Stomach (tissue), 9 donors: Measurements from ENCODE around the gene AIF1L. TPM values are rescaled to one million over a fixed set of nuclear protein-coding genes. Genes with fewer than 3 reads are reported as not detected.

ENCODE experiments used
- DNase-seq, 2 donors: peaks; one replicate each; pipeline versions ENCODE4 v3.0.0 to v3.0.0-alpha.2; 2013 to 2019
- H3K27ac ChIP-seq, 5 donors: fragments of 200-600 bp in 4 of 5; sonication (generic) in 4 of 5; one replicate each; pipeline ENCODE4 v1.5.1; 2013 to 2019; ENCODE audit warnings: mild to moderate bottlenecking in 1 of 5, moderate library complexity in 1 of 5
- H3K27me3 ChIP-seq, 3 donors: fragments of 200-600 bp; sonication (generic); one replicate each; pipeline ENCODE4 v1.5.1; 2017 to 2019; ENCODE audit warnings: mixed run types in 1 of 3
- H3K36me3 ChIP-seq, 4 donors: fragments of 200-600 bp; sonication (generic); 1 replicate in 3 of 4; 2 replicates in 1 of 4; pipeline ENCODE4 v1.5.1; 2016 to 2019
- H3K4me1 ChIP-seq, 4 donors: fragments of 200-600 bp; sonication (generic); one replicate each; pipeline ENCODE4 v1.5.1; 2016 to 2019
- H3K4me3 ChIP-seq, 4 donors: fragments of 200-600 bp; sonication (generic) in 3 of 4; one replicate each; pipeline ENCODE4 v1.5.1; 2016 to 2019; ENCODE audit warnings: mild to moderate bottlenecking in 1 of 4
- H3K9me3 ChIP-seq, 4 donors: fragments of 200-600 bp; sonication (generic); one replicate each; pipeline ENCODE4 v1.5.1; 2016 to 2019
- CTCF ChIP-seq, 7 experiments: fragments of 450-650 bp in 4 of 7; fragments of 200-600 bp in 3 of 7; sonication (generic) in 3 of 7; IDR thresholded peaks; one replicate each; pipeline ENCODE4 v1.5.1; 2016 to 2019; ENCODE audit warnings: antibody characterized with exemption in 7 of 7, control low read depth in 2 of 7, mild to moderate bottlenecking in 1 of 7
- EP300 ChIP-seq: sonication (generic); formaldehyde crosslinking; IDR thresholded peaks from one replicate; pipeline ENCODE4 v1.6.1; 2017; ENCODE audit warnings: antibody characterized with exemption
- POLR2A ChIP-seq, 4 donors: fragments of 450-650 bp; IDR thresholded peaks; one replicate each; pipeline ENCODE4 v1.6.1; 2016; ENCODE audit warnings: antibody characterized with exemption in 4 of 4, control low read depth in 2 of 4, mild to moderate bottlenecking in 1 of 4, moderate library complexity in 1 of 4
- POLR2AphosphoS5 ChIP-seq, 3 donors: sonication (generic); formaldehyde crosslinking; IDR thresholded peaks; one replicate each; pipeline ENCODE4 v1.6.1; 2016; ENCODE audit warnings: antibody characterized with exemption in 3 of 3
- WGBS, 5 donors: extraction: QIAGEN DNeasy Blood & Tissue Kit in 3 of 5; methylation state at CpG; one replicate each; pipeline versions ENCODE4 v1.1.5 to v1.1.7; 2013 to 2018; 5-methylcytosine and 5-hydroxymethylcytosine counted together
- intact Hi-C: fragments of 100-400 bp; cut with DNase I; formaldehyde crosslinking; loops from one replicate; pipeline ENCODE4 v1.15.1; 2023; ENCODE audit warnings: low total_unique reads
- polyA plus RNA-seq, 3 donors: library from polyadenylated mRNA; stranded (reverse); fragments of 200-250 nt; gene quantifications; one replicate each; pipeline ENCODE4 v1.2.3, GENCODE V29; 2013
- total RNA-seq, 5 donors: library from RNA; depleted of rRNA; stranded (reverse); fragments of >200 nt; gene quantifications; one replicate each; pipeline versions ENCODE4 v1.1.0 to v1.2.3, GENCODE V29; 2014 to 2016
- donor health status: healthy with polysubstance abuse.
- donor health status: Bipolar disorder and iron deficiency.
- donor health status: healthy.

The AIF1L gene
- total and polyA plus RNA-seq, 8 donors = 1.2 to 18.4 (median 9.0) TPM; not detected in 2

- intact Hi-C loops = no loop called here
- no peak overlapping the region for H3K27ac ChIP-seq
- no peaks in the 10 kb centered on the region for H3K36me3 ChIP-seq
- H3K4me1 ChIP-seq = peaks cover 9 to 36% (median 27%) of the 10 kb centered on the region in 4 donors
- no peak overlapping the region for H3K4me3 ChIP-seq
- peak in 1 of 2 donors; percentile 31 for DNase-seq
- WGBS, 5 donors = 65 to 78% (median 72%) methylated on average over 21 to 24 of the region's 24 CpGs
- TF ChIP-seq CTCF (IDR thresholded peaks at IDR 0.05) (no peak), EP300 (no peak), POLR2A (IDR thresholded peaks at IDR 0.05) (no peak), POLR2AphosphoS5 (IDR thresholded peaks at IDR 0.05) (no peak)
- peaks cover 0 to 66% (median 23%) of the 10 kb centered on the region in 3 donors for H3K27me3 ChIP-seq
- no peaks in the 10 kb centered on the region for H3K9me3 ChIP-seq
Measured at GRCh38 chr9:131092548-131093440, 3.5 kb upstream of the AIF1L start.

- H3K4me3 ChIP-seq = no peak overlapping the region
- peaks cover 9 to 37% (median 28%) of the 10 kb centered on the region in 4 donors for H3K4me1 ChIP-seq
- H3K27ac ChIP-seq = no peak overlapping the region
- intact Hi-C loops = no loop called here
- no peaks in the 10 kb centered on the region for H3K9me3 ChIP-seq
- 64 to 84% (median 77%) methylated on average over 5 of the region's 5 CpGs for WGBS, 5 donors
- peaks cover 0 to 73% (median 23%) of the 10 kb centered on the region in 3 donors for H3K27me3 ChIP-seq
- no peak for DNase-seq
- TF ChIP-seq POLR2A (IDR thresholded peaks at IDR 0.05) (no peak), EP300 (no peak), POLR2AphosphoS5 (IDR thresholded peaks at IDR 0.05) (no peak), CTCF (IDR thresholded peaks at IDR 0.05) (no peak)
- no peaks in the 10 kb centered on the region for H3K36me3 ChIP-seq
Measured at GRCh38 chr9:131094015-131094414, 2.3 kb upstream of the AIF1L start.

- H3K4me1 ChIP-seq = peaks cover 9 to 37% (median 28%) of the 10 kb centered on the region in 4 donors
- TF ChIP-seq POLR2A (IDR thresholded peaks at IDR 0.05) (no peak), EP300 (no peak), POLR2AphosphoS5 (IDR thresholded peaks at IDR 0.05) (no peak), CTCF (IDR thresholded peaks at IDR 0.05) (no peak)
- no peaks in the 10 kb centered on the region for H3K36me3 ChIP-seq
- intact Hi-C loops = no loop called here
- DNase-seq = peak in 1 of 2 donors; percentile 52
- H3K27ac ChIP-seq = no peak overlapping the region
- no peaks in the 10 kb centered on the region for H3K9me3 ChIP-seq
- H3K27me3 ChIP-seq = peaks cover 0 to 73% (median 23%) of the 10 kb centered on the region in 3 donors
- WGBS, 5 donors = 41 to 62% (median 46%) methylated on average over 9 to 12 of the region's 12 CpGs
- H3K4me3 ChIP-seq = no peak overlapping the region
Measured at GRCh38 chr9:131094622-131095021, 1.7 kb upstream of the AIF1L start.

GRCh38 chr9:131095666-131096268 is 564 bp upstream of the AIF1L start:
- Histone ChIP-seq H3K27me3 (peaks cover 0 to 73% (median 23%) of the 10 kb centered on the region in 3 donors), H3K4me1 (peaks cover 9 to 37% (median 28%) of the 10 kb centered on the region in 4 donors), H3K4me3 (peak overlapping the region; percentile 53 to 77 (median 56)), H3K36me3 (no peaks in the 10 kb centered on the region), H3K9me3 (no peaks in the 10 kb centered on the region), H3K27ac (peak overlapping the region in 2 of 5 donors; percentile 60 to 69)
- 33 to 48% (median 35%) methylated on average over 10 to 16 of the region's 16 CpGs for WGBS, 5 donors
- TF ChIP-seq POLR2A (IDR thresholded peaks at IDR 0.05) = no peak
- TF ChIP-seq EP300 = no peak
- no peak for TF ChIP-seq CTCF (IDR thresholded peaks at IDR 0.05)
- no peak for TF ChIP-seq POLR2AphosphoS5 (IDR thresholded peaks at IDR 0.05)
- DNase-seq = no peak
- intact Hi-C loops = no loop called here
